GM12878 (cell line): ENCODE results near the gene CFAP161. TPM values are rescaled to one million over a fixed set of nuclear protein-coding genes. Genes with fewer than 3 reads are reported as not detected.

Experiments
- ATAC-seq: fragments of 200-7000 bp; cut with Tn5 transposase; 3 replicates; pipeline ENCODE4 v1.9.1; 2020; ENCODE audit warnings: mild to moderate bottlenecking, moderate library complexity
- BruUV-seq: library from RNA; stranded (reverse); fragments of 400-500 nt; replicated peaks from 2 replicates; lab custom pipeline; 2021; lab: Mats Ljungman, UMichigan
- CTCF ChIA-PET: fragments of 300-600 bp; sonication (Branson Sonifier 250); formaldehyde crosslinking; extraction: SDS; loops from one replicate; lab custom pipeline; 2021; ENCODE audit warnings: inconsistent platforms; lab: Yijun Ruan, JAX
- POLR2A ChIA-PET: fragments of 350-600 bp; formaldehyde crosslinking; extraction: SDS; loops from one replicate; lab custom pipeline; 2021; ENCODE audit warnings: inconsistent platforms; lab: Charles Lee
- RAD21 ChIA-PET: fragments of 300-600 bp; sonication (Branson Sonifier 250); formaldehyde crosslinking; loops from one replicate; lab custom pipeline; 2023; ENCODE audit warnings: antibody characterized with exemption; ENCODE audit not compliant: unreplicated experiment; lab: Charles Lee
- SMC1A ChIA-PET: fragments of 300-600 bp; sonication (Branson Sonifier 250); formaldehyde crosslinking; loops from one replicate; lab custom pipeline; 2023; ENCODE audit not compliant: unreplicated experiment, uncharacterized antibody; lab: Charles Lee
- DNase-seq: peaks from one replicate; pipeline ENCODE4 v3.0.0-alpha.2; 2011; ENCODE audit warnings: low read depth, low spot score
- FAIRE-seq: peaks from 3 replicates; lab custom pipeline; 2011; peaks lifted over from hg19 to GRCh38; lab: Jason Lieb, UNC
- H2AFZ ChIP-seq: 2 replicates; pipeline ENCODE4 v1.6.0; 2011; ENCODE audit warnings: low read depth, low read length, control low read depth; ENCODE audit not compliant: control insufficient read depth
- H3K27ac ChIP-seq: 2 replicates; pipeline ENCODE4 v1.5.1; 2011; ENCODE audit warnings: control low read depth; ENCODE audit not compliant: control insufficient read depth, insufficient read depth
- H3K27me3 ChIP-seq, 2 experiments: replicated peaks in 1 of 2; 2 replicates each; pipeline versions ENCODE4 v1.6.0 to v1.6.1; 2011; ENCODE audit warnings: low read length in 1 of 2; ENCODE audit not compliant: control insufficient read depth in 2 of 2, insufficient read depth in 2 of 2
- H3K36me3 ChIP-seq, 2 experiments: 2 replicates each; pipeline ENCODE4 v1.5.1; 2011; ENCODE audit warnings: low read length in 1 of 2; ENCODE audit not compliant: control insufficient read depth in 2 of 2, insufficient read depth in 2 of 2
- H3K4me1 ChIP-seq: 2 replicates; pipeline ENCODE4 v1.6.1; 2011; ENCODE audit warnings: mild to moderate bottlenecking, low read length, moderate library complexity, mixed read lengths; ENCODE audit not compliant: control insufficient read depth, insufficient read depth
- H3K4me2 ChIP-seq: 2 replicates; pipeline ENCODE4 v1.6.0; 2011; ENCODE audit warnings: control low read depth; ENCODE audit not compliant: control insufficient read depth, insufficient read depth
- H3K4me3 ChIP-seq: fragments of 200-600 bp; sonication (generic); 2 replicates; pipeline ENCODE4 v1.5.1; 2016
- H3K79me2 ChIP-seq: 2 replicates; pipeline ENCODE4 v1.6.0; 2011; ENCODE audit warnings: low read length; ENCODE audit not compliant: control insufficient read depth, insufficient read depth
- H3K9ac ChIP-seq: 2 replicates; pipeline ENCODE4 v1.8.0; 2011; ENCODE audit warnings: low read length, control low read depth, mixed read lengths; ENCODE audit not compliant: control insufficient read depth, insufficient read depth
- H3K9me3 ChIP-seq: replicated peaks from 3 replicates; pipeline ENCODE4 v1.5.1; 2011; ENCODE audit warnings: mild to moderate bottlenecking, low read length; ENCODE audit not compliant: control insufficient read depth, insufficient read depth
- H4K20me1 ChIP-seq: 2 replicates; pipeline ENCODE4 v1.6.0; 2011; ENCODE audit not compliant: control insufficient read depth, insufficient read depth
- CBX3 ChIP-seq: fragments of 200-600 bp; sonication (generic); IDR thresholded peaks from 2 replicates; pipeline ENCODE4 v1.6.1; 2016; ENCODE audit warnings: low read depth, borderline replicate concordance
- FOXM1 ChIP-seq: IDR thresholded peaks from 2 replicates; pipeline ENCODE4 v1.6.1; 2012; ENCODE audit warnings: low read depth, mild to moderate bottlenecking, inconsistent platforms, low read length, moderate library complexity
- KLF5 ChIP-seq: fragments of 450-650 bp; IDR thresholded peaks from 2 replicates; pipeline ENCODE4 v1.6.1; 2014; ENCODE audit warnings: mild to moderate bottlenecking; ENCODE audit not compliant: partially characterized antibody
- LARP7 ChIP-seq: fragments of 450-650 bp; IDR thresholded peaks from 2 replicates; pipeline ENCODE4 v1.6.1; 2017; ENCODE audit warnings: mild to moderate bottlenecking
- NFYB ChIP-seq: IDR thresholded peaks from 2 replicates; pipeline ENCODE4 v1.6.1; 2011; ENCODE audit warnings: low read depth, mild to moderate bottlenecking, low read length, improper control_type of control experiment, moderate library complexity; ENCODE audit not compliant: insufficient read depth
- RAD21 ChIP-seq: IDR thresholded peaks from 2 replicates; pipeline ENCODE4 v1.6.1; 2011; ENCODE audit warnings: mild to moderate bottlenecking, low read depth, low read length, moderate library complexity; ENCODE audit not compliant: insufficient read depth
- SUZ12 ChIP-seq: fragments of 200-600 bp; sonication (generic); IDR thresholded peaks from one replicate; pipeline ENCODE4 v1.6.1; 2018; ENCODE audit warnings: antibody characterized with exemption, mild to moderate bottlenecking; ENCODE audit not compliant: unreplicated experiment
- USF2 ChIP-seq: IDR thresholded peaks from 2 replicates; pipeline ENCODE4 v1.6.1; 2011; ENCODE audit warnings: low read depth, low read length, improper control_type of control experiment, borderline replicate concordance
- ZSCAN29 ChIP-seq: fragments of 450-650 bp; IDR thresholded peaks from 2 replicates; pipeline ENCODE4 v1.6.1; 2017; ENCODE audit warnings: mild to moderate bottlenecking, moderate library complexity
- WGBS: methylation state at CpG from one replicate; pipeline ENCODE4 v1.1.6; 2016; ENCODE audit warnings: low lambda C conversion rate; ENCODE audit not compliant: insufficient replicate concordance, insufficient coverage; ENCODE audit errors: missing lambda C conversion rate; 5-methylcytosine and 5-hydroxymethylcytosine counted together
- in situ Hi-C: fragments of 300-500 bp; cut with MboI; formaldehyde crosslinking; loops from 9 replicates; pipeline ENCODE4 v1.14.3; 2018; ENCODE audit warnings: mixed read lengths
- intact Hi-C: fragments of 100-400 bp; cut with micrococcal nuclease; formaldehyde crosslinking; loops from one replicate; pipeline ENCODE4 v1.14.2; 2022; ENCODE audit not compliant: unreplicated experiment
- polyA plus RNA-seq, 11 experiments: library from polyadenylated mRNA; depleted of rRNA in 4 of 11; unstranded in 6 of 11; stranded (reverse) in 5 of 11; fragments of >200 nt; fragmentation: Nextera tagmentation in 4 of 11; fragmentation: Illumina TruSeq in 1 of 11; extraction: Ambion mirVana in 4 of 11; extraction: Trizol in 1 of 11; gene quantifications; 1 replicate in 1 of 11; 2 replicates in 10 of 11; pipeline versions ENCODE4 v1.2.1 to v1.2.3, GENCODE V29; 2011 to 2016; ENCODE audit warnings: inconsistent platforms in 2 of 11, missing spikeins in 2 of 11, low read depth in 1 of 11
- total RNA-seq, 4 experiments: library from RNA; depleted of rRNA in 3 of 4; stranded (reverse); fragments of >200 nt in 3 of 4; fragmentation: Illumina TruSeq in 1 of 4; extraction: Trizol in 1 of 4; gene quantifications; 2 replicates each; pipeline versions ENCODE4 v1.2.1 to v1.2.3, GENCODE V29; 2013 to 2021

The CFAP161 gene
- total and polyA plus RNA-seq, 10 of the 15 experiments (the other 5 are each of a cell fraction or from before 2014, with no cell fraction given) = 0.31 TPM; not detected in 9

GRCh38 chr15:81163961-81164800 lies 30.1 kb downstream of the CFAP161 start:
- H3K9me3 ChIP-seq = no peaks in the 10 kb centered on the region
- H3K79me2 ChIP-seq = no peaks in the 10 kb centered on the region
- TF ChIP-seq SUZ12 = no peak
- no peak for TF ChIP-seq LARP7
- no peak for TF ChIP-seq ZSCAN29
- no peak for TF ChIP-seq RAD21
- TF ChIP-seq USF2 = no peak
- no peak for TF ChIP-seq NFYB
- no peak for TF ChIP-seq FOXM1
- TF ChIP-seq KLF5 = no peak
- TF ChIP-seq CBX3 = no peak
- H3K4me2 ChIP-seq = no peak overlapping the region
- no peak for FAIRE-seq
- intact Hi-C loops (no loop called here), in situ Hi-C loops (no loop called here)
- 21% methylated on average over 3 of the region's 3 CpGs for WGBS
- CTCF ChIA-PET = interaction anchor here (0.6 to 3.6 kb wide), 8 partner anchors 8 to 250 kb away, joined by 3 to 21 read pairs (median 4); no protein-coding TSS in a partner anchor
- POLR2A ChIA-PET = no interaction called here
- no peaks in the 10 kb centered on the region for H3K36me3 ChIP-seq
- H3K27me3 ChIP-seq = no peaks in the 10 kb centered on the region; a peak in 1 of 4 replicates
- RAD21 ChIA-PET = interaction anchor here (0.6 to 1.2 kb wide), 3 partner anchors 83 to 104 kb away, joined by 3 read pairs; no protein-coding TSS in a partner anchor
- no peak overlapping the region for H3K27ac ChIP-seq
- BruUV-seq = no TSS peak
- peaks cover 3% of the 10 kb centered on the region for H3K4me1 ChIP-seq
- H2AFZ ChIP-seq = no peak overlapping the region
- no peaks in the 10 kb centered on the region for H4K20me1 ChIP-seq
- no peak overlapping the region for H3K9ac ChIP-seq
- SMC1A ChIA-PET = interaction anchor here (1.2 to 1.3 kb wide), 2 partner anchors 102 to 189 kb away, joined by 4 read pairs; no protein-coding TSS in a partner anchor
- no peak for DNase-seq
- ATAC-seq = peak; percentile 44; the same call in 2 of the 3 replicates
- no peak overlapping the region for H3K4me3 ChIP-seq
